Measurements from ENCODE around the gene FN3KRP.

GRCh38 chr17:82698974-82699442 lies 17.5 kb upstream of the FN3KRP start:
- TF ChIP-seq EZH2 (IDR thresholded peaks at IDR 0.05; ENCODE audit: borderline replicate concordance): no peak
- TF ChIP-seq CTCF (IDR thresholded peaks at IDR 0.05; ENCODE audit: poor library complexity): no peak
- TF ChIP-seq EZH2phosphoT487 (IDR thresholded peaks at IDR 0.05; ENCODE audit: low read depth, severe bottlenecking, unreplicated experiment): no peak

All from hepatocyte (in vitro differentiated cells).